Measurements from ENCODE around the gene DNMBP.
"Not testable (repeated sequence)": the region's sequence is repeated elsewhere in the genome, so short reads cannot be mapped to it uniquely, and the experiment has no call there.

Gene DNMBP

DNA sequence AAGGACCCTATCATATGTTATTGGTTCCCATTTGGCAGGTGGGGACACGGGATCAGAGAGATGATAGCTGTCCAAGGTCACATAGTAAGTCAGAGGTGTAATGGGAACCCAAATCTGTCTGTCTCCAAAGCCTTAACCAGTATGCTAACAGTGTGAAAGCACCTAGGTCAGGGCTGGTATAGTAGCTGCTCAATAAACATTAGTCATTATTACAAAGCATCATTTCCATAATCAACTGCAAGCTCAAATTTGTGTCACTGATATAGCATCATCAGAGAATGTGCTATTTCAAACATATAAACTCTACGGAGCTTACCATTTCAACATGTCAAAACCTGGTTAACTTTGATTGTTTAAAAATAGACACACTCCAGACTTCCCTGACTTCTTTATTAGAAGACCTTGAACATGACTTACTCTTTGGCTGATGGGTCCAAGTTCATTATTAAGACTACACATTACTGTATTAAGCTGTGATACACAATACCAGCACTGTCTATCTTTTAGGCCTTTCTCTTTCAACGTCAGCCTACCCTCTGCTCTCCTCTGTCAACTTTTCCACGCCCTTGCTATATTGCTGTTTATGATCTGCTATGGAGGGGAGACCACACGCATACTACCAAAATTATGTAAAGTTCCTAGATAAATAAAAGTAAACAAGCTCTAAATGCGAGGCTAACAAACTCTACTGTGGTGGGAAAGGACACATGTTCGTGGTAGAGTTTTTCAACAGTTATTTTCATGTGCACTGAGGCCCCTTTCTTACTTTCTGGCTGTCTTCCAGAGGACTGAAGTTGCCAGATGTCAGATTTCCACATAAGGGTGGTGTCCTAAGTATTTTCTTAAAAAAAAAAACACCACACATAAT, 33.6 kb downstream of the DNMBP start:
- TF ChIP-seq, protein P1, sequence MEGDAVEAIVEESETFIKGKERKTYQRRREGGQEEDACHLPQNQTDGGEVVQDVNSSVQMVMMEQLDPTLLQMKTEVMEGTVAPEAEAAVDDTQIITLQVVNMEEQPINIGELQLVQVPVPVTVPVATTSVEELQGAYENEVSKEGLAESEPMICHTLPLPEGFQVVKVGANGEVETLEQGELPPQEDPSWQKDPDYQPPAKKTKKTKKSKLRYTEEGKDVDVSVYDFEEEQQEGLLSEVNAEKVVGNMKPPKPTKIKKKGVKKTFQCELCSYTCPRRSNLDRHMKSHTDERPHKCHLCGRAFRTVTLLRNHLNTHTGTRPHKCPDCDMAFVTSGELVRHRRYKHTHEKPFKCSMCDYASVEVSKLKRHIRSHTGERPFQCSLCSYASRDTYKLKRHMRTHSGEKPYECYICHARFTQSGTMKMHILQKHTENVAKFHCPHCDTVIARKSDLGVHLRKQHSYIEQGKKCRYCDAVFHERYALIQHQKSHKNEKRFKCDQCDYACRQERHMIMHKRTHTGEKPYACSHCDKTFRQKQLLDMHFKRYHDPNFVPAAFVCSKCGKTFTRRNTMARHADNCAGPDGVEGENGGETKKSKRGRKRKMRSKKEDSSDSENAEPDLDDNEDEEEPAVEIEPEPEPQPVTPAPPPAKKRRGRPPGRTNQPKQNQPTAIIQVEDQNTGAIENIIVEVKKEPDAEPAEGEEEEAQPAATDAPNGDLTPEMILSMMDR (IDR thresholded peaks at IDR 0.05; ENCODE audit: low read depth, low read length): no peak
- peak; percentile 54 for DNase-seq (ENCODE audit: extremely low read depth, low read depth)

DNA sequence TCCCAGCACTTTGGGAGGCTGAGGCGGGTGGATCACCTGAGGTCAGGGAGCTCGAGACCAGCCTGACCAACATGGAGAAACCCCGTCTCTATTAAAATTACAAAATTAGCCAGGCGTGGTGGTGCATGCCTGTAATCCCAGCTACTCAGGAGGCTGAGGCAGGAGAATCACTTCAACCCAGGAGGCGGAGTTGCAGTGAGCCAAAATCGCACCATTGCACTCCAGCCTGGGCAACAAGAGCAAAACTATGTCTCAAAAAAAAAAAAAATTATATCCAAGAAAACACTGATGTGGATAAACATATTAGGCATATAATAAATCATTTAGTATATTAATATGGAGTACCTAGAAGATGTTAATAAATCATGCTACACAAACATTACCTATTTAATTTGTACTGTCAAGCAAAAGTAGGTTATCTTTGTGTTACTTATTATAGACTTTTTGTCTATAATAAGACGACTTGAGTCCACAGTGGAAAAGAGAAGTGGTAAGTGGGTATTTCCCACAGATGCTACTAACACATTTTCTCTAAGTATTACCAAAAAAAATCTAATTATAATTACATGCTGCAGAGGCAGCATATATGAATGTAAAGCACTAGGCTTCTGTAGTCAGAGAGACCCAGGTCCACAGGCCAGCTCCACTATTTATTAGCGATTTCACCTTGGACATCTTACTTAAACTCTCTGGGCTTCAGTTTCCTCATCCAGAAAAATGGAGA, 34.5 kb downstream of the DNMBP start:
- no peak for DNase-seq (ENCODE audit: extremely low read depth, low read depth)

DNA sequence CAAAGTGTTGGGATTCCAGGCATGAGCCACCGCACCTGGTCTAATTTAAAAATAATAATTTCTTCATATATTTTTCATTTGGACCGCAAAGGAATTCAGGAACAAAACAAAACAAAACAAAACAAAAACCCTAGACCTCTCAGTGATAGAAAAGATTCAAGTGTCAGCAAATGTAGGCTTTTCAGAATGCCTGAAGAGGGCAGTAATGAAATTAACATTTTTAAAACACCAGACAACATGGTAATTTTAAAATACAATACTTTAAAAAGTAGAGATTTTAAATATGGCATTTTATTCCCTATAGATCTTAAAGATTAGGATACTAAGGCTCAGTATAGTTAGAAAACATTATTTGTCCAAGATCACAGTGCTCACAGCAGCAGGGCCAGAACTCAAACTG, 36.6 kb downstream of the DNMBP start:
- no peak for DNase-seq (ENCODE audit: extremely low read depth, low read depth)
- TF ChIP-seq, protein P1 (IDR thresholded peaks at IDR 0.05; ENCODE audit: low read depth, low read length): peak; percentile 46

More for the DNA sequence above, 34.5 kb downstream of the DNMBP start:
- TF ChIP-seq, protein P1 (IDR thresholded peaks at IDR 0.05; ENCODE audit: low read depth, low read length): no peak

DNA sequence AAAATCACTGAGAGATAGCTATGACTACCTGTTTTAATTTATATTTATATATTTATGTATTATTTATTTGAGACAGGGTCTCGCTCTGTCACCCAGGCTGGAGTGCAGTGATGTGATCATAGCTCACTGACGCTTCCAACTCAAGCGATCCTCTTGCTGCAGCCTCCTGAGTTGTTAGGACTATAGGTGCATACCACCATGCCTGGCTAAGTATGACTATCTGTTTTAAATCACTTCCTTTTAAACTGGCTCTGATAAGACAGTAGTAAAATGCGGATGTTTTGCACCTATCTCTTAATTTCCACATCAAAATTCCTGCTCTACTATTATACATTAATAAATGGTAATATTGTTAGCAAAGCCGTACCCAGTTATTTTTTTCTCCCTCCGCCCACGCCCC, 41.8 kb downstream of the DNMBP start:
- DNase-seq (ENCODE audit: extremely low read depth, low read depth): no peak
- TF ChIP-seq, protein P1 (IDR thresholded peaks at IDR 0.05; ENCODE audit: low read depth, low read length): no peak

DNA sequence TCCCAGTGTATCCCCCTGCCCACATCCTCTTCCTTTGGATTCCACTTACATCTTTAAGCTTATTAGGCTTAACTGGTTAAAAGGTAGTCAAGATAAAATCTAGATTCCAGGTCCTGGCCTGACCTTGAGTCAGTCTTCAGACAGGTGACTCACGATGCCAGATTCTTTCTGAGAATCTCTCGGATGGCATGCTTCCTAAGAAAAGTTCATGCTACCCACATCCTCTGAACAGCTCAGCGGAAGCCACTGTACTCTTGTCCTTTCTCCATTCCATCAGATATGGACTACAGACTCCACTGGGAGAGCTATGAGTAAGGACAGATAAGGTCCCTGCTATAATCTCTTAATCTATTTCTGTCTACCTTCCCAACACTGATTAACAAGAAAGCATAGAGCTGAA, 43.4 kb downstream of the DNMBP start:
- TF ChIP-seq, protein P1 (IDR thresholded peaks at IDR 0.05; ENCODE audit: low read depth, low read length): no peak
- DNase-seq (ENCODE audit: extremely low read depth, low read depth): no peak

DNA sequence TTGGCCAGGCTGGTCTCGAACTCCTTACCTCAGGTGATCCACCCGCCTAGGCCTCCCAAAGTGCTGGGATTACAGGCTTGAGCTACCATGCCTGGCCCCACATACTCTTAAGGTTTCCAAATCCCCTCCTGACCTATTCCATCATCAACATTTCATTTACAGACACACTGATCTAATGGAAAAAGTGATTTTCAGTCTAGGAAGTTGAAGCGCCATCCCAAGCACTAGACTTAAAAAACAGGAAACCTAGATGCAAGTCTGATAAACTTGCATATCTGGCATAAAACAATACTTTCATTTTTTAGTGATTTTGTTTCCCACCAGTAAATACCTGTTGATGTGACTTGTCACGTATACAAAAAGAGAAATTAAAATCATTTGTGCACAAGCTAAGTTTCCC, 44.0 kb downstream of the DNMBP start:
- DNase-seq (ENCODE audit: extremely low read depth, low read depth): no peak
- TF ChIP-seq, protein P1 (IDR thresholded peaks at IDR 0.05; ENCODE audit: low read depth, low read length): no peak

DNA sequence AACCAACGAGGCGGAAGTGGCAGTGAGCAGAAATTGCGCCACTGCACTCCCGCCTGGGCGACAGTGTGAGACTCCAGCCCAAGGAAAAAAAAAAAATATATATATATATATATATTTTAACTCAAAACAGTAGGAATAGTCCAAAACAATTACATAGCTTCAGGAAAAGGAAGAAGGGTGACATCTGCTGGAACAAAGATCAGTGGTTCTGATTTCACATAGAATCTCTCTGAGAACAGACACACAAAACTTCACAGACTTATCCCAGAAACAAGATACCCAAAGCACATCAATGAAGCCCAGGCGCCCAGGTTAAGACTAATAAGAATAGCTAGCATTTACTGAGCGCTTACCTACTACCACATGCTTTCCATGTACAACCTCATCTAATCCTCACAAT, 45.0 kb downstream of the DNMBP start:
- no peak for DNase-seq (ENCODE audit: extremely low read depth, low read depth)
- TF ChIP-seq, protein P1 (IDR thresholded peaks at IDR 0.05; ENCODE audit: low read depth, low read length): peak; percentile 20

DNA sequence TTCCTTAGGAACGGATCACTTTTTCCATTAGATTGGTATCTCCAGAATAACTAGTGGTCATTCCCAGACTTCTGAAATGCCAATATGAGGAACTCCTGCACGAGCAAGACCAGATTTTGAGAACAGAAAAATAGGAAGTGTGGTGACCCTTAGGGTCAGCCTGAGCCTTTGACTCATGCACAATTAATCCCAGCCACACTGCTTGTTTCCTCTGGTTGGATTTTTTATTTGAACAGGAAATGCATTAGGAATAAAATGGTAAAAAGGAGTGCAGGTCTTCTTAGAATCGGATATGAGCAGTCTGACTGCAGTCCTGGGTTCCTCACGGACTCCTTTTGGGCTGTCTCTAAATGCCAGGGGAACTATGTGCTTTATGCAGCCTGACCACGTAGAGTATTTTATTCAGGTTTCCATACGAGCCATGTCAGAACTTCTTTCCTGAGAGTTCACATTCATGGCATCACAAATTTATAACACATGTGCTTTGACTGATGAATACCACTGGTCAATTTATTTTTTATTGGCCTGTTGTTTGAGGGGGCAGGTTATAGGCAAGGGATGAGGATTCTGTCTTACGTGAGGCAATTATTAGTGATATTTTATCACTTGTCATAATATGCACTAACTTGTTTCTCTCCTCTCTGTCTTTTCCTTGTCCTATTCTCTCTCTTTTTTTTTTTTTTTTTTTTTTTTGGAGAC, 46.1 kb downstream of the DNMBP start:
- DNase-seq (ENCODE audit: extremely low read depth, low read depth): not testable (repeated sequence)

Data from AG09319 (cell line).